Measurements from ENCODE around the gene NCMAP.

The NCMAP gene

GRCh38 chr1:24575905-24576587 lies 20.2 kb downstream of the NCMAP start:
- DNase-seq, result no peak

- DNase-seq, result no peak
Measured at GRCh38 chr1:24578846-24579245, 23.0 kb downstream of the NCMAP start.

- no peak for DNase-seq
Measured at GRCh38 chr1:24580756-24581155, 24.9 kb downstream of the NCMAP start.

GRCh38 chr1:24584171-24584647 lies 28.3 kb downstream of the NCMAP start:
- no peak for DNase-seq

- DNase-seq, result no peak
Measured at GRCh38 chr1:24586119-24586518, 30.2 kb downstream of the NCMAP start.

- DNase-seq, result peak; percentile 34 to 83
Measured at GRCh38 chr1:24586970-24587820, 31.3 kb downstream of the NCMAP start.

GRCh38 chr1:24588573-24588972 lies 32.7 kb downstream of the NCMAP start:
- no peak for DNase-seq

- no peak for DNase-seq
Measured at GRCh38 chr1:24589200-24589599, 33.3 kb downstream of the NCMAP start.

- DNase-seq, result no peak
Measured at GRCh38 chr1:24591781-24592180, 35.9 kb downstream of the NCMAP start.

- no peak for DNase-seq
Measured at GRCh38 chr1:24594328-24594598, 38.4 kb downstream of the NCMAP start.

GRCh38 chr1:24596401-24596880 lies 40.6 kb downstream of the NCMAP start:
- DNase-seq, result no peak

- DNase-seq, result no peak
Measured at GRCh38 chr1:24599265-24599664, 43.4 kb downstream of the NCMAP start.

- no peak for DNase-seq
Measured at GRCh38 chr1:24600551-24600950, 44.7 kb downstream of the NCMAP start.

- DNase-seq, result no peak
Measured at GRCh38 chr1:24605534-24606295, 49.8 kb downstream of the NCMAP start.

GRCh38 chr1:24606296-24606605 lies 50.4 kb downstream of the NCMAP start:
- DNase-seq, result no peak

- DNase-seq, result no peak
Measured at GRCh38 chr1:24606621-24607020, 50.7 kb downstream of the NCMAP start.

GRCh38 chr1:24609949-24610517 lies 54.1 kb downstream of the NCMAP start:
- no peak for DNase-seq

GRCh38 chr1:24619376-24619775 lies 63.5 kb downstream of the NCMAP start:
- DNase-seq, result no peak

GRCh38 chr1:24620678-24621077 lies 64.8 kb downstream of the NCMAP start:
- DNase-seq, result no peak

GRCh38 chr1:24621121-24621520 lies 65.2 kb downstream of the NCMAP start:
- DNase-seq, result no peak

- DNase-seq, result no peak
Measured at GRCh38 chr1:24622218-24622617, 66.3 kb downstream of the NCMAP start.

GRCh38 chr1:24632832-24633175 lies 76.9 kb downstream of the NCMAP start:
- no peak for DNase-seq

- DNase-seq, result peak; percentile 70 to 81
Measured at GRCh38 chr1:24635195-24635843, 79.4 kb downstream of the NCMAP start.
